Liver (tissue), 9 donors: ENCODE data around the gene RNF31. TPM values are rescaled to one million over a fixed set of nuclear protein-coding genes. Genes with fewer than 3 reads are reported as not detected.

Experiments
- DNase-seq: peaks from one replicate; pipeline ENCODE4 v3.0.0-alpha.2; 2017; ENCODE audit warnings: low spot score
- H3K27ac ChIP-seq, 2 donors: one replicate each; pipeline ENCODE4 v1.7.0; 2013; ENCODE audit warnings: inconsistent platforms in 2 of 2, low read length in 2 of 2, control low read depth in 1 of 2, low read depth in 1 of 2, mild to moderate bottlenecking in 1 of 2
- H3K27me3 ChIP-seq, 4 donors: one replicate each; pipeline versions ENCODE4 v1.6.1 to v1.7.0; 2013; ENCODE audit warnings: low read length in 3 of 4, inconsistent platforms in 1 of 4, mild to moderate bottlenecking in 1 of 4, moderate library complexity in 1 of 4; ENCODE audit not compliant: control insufficient read depth in 4 of 4, insufficient read depth in 4 of 4
- H3K36me3 ChIP-seq, 4 donors: one replicate each; pipeline versions ENCODE4 v1.6.1 to v1.7.0; 2013; ENCODE audit warnings: low read length in 3 of 4, mild to moderate bottlenecking in 3 of 4, low read depth in 1 of 4, moderate library complexity in 1 of 4; ENCODE audit not compliant: control insufficient read depth in 4 of 4, insufficient read depth in 3 of 4
- H3K4me1 ChIP-seq, 4 donors: one replicate each; pipeline versions ENCODE4 v1.6.1 to v1.7.0; 2013; ENCODE audit warnings: low read length in 3 of 4, mild to moderate bottlenecking in 3 of 4, moderate library complexity in 1 of 4; ENCODE audit not compliant: control insufficient read depth in 4 of 4, insufficient read depth in 4 of 4
- H3K4me3 ChIP-seq, 3 donors: one replicate each; pipeline versions ENCODE4 v1.6.1 to v1.7.0; 2013; ENCODE audit warnings: low read length in 3 of 3, control low read depth in 1 of 3, low read depth in 1 of 3, mild to moderate bottlenecking in 1 of 3
- H3K9ac ChIP-seq, 2 donors: one replicate each; pipeline ENCODE4 v1.7.0; 2013; ENCODE audit warnings: low read length in 2 of 2, mild to moderate bottlenecking in 2 of 2, moderate library complexity in 2 of 2, control low read depth in 1 of 2, low read depth in 1 of 2
- H3K9me3 ChIP-seq, 4 donors: one replicate each; pipeline versions ENCODE4 v1.6.1 to v1.7.0; 2013; ENCODE audit warnings: low read length in 3 of 4; ENCODE audit not compliant: control insufficient read depth in 4 of 4
- ATF3 ChIP-seq: IDR thresholded peaks from 2 replicates; pipeline ENCODE4 v1.6.1; 2016; ENCODE audit warnings: antibody characterized with exemption
- CTCF ChIP-seq: fragments of 150-350 bp; IDR thresholded peaks from 2 replicates; pipeline ENCODE4 v1.5.1; 2017; ENCODE audit warnings: improper control_type of control experiment, low read depth, low read length; ENCODE audit not compliant: missing input control
- EGR1 ChIP-seq, 2 donors: IDR thresholded peaks; 2 replicates each; pipeline ENCODE4 v1.6.1; 2016 to 2018; ENCODE audit warnings: antibody characterized with exemption in 2 of 2, low read depth in 2 of 2
- FOXA1 ChIP-seq: IDR thresholded peaks from 2 replicates; pipeline ENCODE4 v1.6.1; 2016; ENCODE audit warnings: antibody characterized with exemption
- FOXA2 ChIP-seq: IDR thresholded peaks from 2 replicates; pipeline ENCODE4 v1.6.1; 2016; ENCODE audit warnings: antibody characterized with exemption
- HNF4A ChIP-seq, 2 donors: conservative IDR thresholded peaks; 2 replicates each; pipeline ENCODE4 v1.6.1; 2016; ENCODE audit warnings: antibody characterized with exemption in 2 of 2, mild to moderate bottlenecking in 2 of 2
- HNF4G ChIP-seq: IDR thresholded peaks from 2 replicates; pipeline ENCODE4 v1.6.1; 2016; ENCODE audit warnings: antibody characterized with exemption
- JUND ChIP-seq, 2 donors: IDR thresholded peaks; 2 replicates each; pipeline ENCODE4 v1.6.1; 2016; ENCODE audit warnings: antibody characterized with exemption in 2 of 2
- MAX ChIP-seq: IDR thresholded peaks from 2 replicates; pipeline ENCODE4 v1.6.1; 2016; ENCODE audit warnings: antibody characterized with exemption
- NR2F2 ChIP-seq: IDR thresholded peaks from 2 replicates; pipeline ENCODE4 v1.6.1; 2016; ENCODE audit warnings: antibody characterized with exemption
- RAD21 ChIP-seq, 2 donors: IDR thresholded peaks; 2 replicates each; pipeline ENCODE4 v1.6.1; 2016; ENCODE audit warnings: antibody characterized with exemption in 2 of 2, mild to moderate bottlenecking in 2 of 2
- RXRA ChIP-seq, 2 donors: IDR thresholded peaks; 2 replicates each; pipeline ENCODE4 v1.6.1; 2017 to 2018; ENCODE audit warnings: antibody characterized with exemption in 2 of 2, mild to moderate bottlenecking in 1 of 2
- SP1 ChIP-seq: IDR thresholded peaks from 2 replicates; pipeline ENCODE4 v1.6.1; 2018; ENCODE audit warnings: antibody characterized with exemption, mild to moderate bottlenecking
- TAF1 ChIP-seq: conservative IDR thresholded peaks from 2 replicates; pipeline ENCODE4 v1.6.1; 2016; ENCODE audit warnings: antibody characterized with exemption, mild to moderate bottlenecking
- YY1 ChIP-seq: IDR thresholded peaks from 2 replicates; pipeline ENCODE4 v1.6.1; 2016; ENCODE audit warnings: antibody characterized with exemption, mild to moderate bottlenecking
- ZBTB33 ChIP-seq: IDR thresholded peaks from 2 replicates; pipeline ENCODE4 v1.6.1; 2016; ENCODE audit warnings: antibody characterized with exemption
- WGBS: extraction: QIAGEN DNeasy Blood & Tissue Kit; methylation state at CpG from one replicate; pipeline ENCODE4 v1.1.7; 2013; 5-methylcytosine and 5-hydroxymethylcytosine counted together
- polyA plus RNA-seq, 2 donors: library from polyadenylated mRNA; stranded (reverse) in 1 of 2; unstranded in 1 of 2; fragments of 200-250 nt in 1 of 2; fragments of >200 nt in 1 of 2; fragmentation: Nextera tagmentation in 1 of 2; extraction: Ambion mirVana in 1 of 2; gene quantifications; one replicate each; pipeline versions ENCODE4 v1.2.1 to v1.2.3, GENCODE V29; 2013 to 2015
- total RNA-seq, 2 donors: library from RNA; depleted of rRNA; stranded (reverse); fragments of >200 nt; gene quantifications; one replicate each; pipeline ENCODE4 v1.2.3, GENCODE V29; 2014
- TF ChIP-seq, protein P1 (sequence below): IDR thresholded peaks from 2 replicates; pipeline ENCODE4 v1.6.1; 2016; ENCODE audit warnings: antibody characterized with exemption, mild to moderate bottlenecking
- donor health status: healthy.
- donor health status: healthy.
- donor health status: healthy.
- donor health status: healthy.
- donor health status: healthy.

Gene RNF31
- total and polyA plus RNA-seq, 4 donors, result 16.3 to 36.0 (median 20.9) TPM

DNA sequence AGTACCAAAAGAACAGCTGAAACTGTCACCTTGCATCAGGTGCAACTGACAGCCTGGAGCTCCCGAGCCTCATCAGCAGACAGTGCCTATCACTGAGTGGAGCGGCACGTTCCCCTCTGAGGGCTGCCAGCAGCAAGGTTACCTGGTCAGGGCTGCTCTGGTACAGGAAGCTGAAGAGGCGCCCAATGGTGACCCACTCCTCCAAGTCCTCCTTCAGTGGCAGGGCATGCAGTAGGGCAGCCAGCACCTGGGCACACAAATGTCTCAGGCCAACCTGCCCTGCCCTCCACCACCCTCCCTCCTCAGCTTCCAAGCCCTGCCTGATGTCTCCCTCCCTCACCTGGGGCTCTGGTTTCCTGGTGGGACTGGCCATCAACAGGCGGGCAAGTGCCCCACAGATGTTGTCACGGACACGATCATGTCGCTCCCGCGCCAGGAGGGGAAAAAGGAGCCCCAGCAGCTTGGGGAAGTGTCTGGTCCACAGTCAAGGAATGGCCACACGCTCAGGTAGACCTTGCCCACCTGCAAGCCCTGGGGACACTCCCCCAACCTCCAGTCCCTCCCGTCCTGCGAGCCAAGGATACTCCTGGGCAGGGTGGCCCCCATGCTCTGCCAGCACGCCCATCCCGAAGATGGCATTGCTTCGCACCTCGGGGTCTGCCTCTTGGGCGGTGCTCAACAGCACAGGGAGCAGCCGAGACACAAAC is 34.2 kb downstream of the RNF31 start:
- DNase-seq, result no peak
- no peak overlapping the region for H3K9ac ChIP-seq
- H3K9me3 ChIP-seq, result no peaks in the 10 kb centered on the region
- TF ChIP-seq MAX (no peak), RXRA (IDR thresholded peaks at IDR 0.05) (no peak), YY1 (no peak), CTCF (no peak), ATF3 (no peak), HNF4A (conservative IDR thresholded peaks at IDR 0.05) (no peak), SP1 (no peak), FOXA1 (no peak), HNF4G (no peak), FOXA2 (no peak), ZBTB33 (no peak), NR2F2 (no peak), TAF1 (no peak), EGR1 (IDR thresholded peaks at IDR 0.05; ENCODE audit: low read depth in 2 of 2) (no peak), RAD21 (IDR thresholded peaks at IDR 0.05) (no peak), JUND (IDR thresholded peaks at IDR 0.05) (no peak)
- TF ChIP-seq, protein P1, sequence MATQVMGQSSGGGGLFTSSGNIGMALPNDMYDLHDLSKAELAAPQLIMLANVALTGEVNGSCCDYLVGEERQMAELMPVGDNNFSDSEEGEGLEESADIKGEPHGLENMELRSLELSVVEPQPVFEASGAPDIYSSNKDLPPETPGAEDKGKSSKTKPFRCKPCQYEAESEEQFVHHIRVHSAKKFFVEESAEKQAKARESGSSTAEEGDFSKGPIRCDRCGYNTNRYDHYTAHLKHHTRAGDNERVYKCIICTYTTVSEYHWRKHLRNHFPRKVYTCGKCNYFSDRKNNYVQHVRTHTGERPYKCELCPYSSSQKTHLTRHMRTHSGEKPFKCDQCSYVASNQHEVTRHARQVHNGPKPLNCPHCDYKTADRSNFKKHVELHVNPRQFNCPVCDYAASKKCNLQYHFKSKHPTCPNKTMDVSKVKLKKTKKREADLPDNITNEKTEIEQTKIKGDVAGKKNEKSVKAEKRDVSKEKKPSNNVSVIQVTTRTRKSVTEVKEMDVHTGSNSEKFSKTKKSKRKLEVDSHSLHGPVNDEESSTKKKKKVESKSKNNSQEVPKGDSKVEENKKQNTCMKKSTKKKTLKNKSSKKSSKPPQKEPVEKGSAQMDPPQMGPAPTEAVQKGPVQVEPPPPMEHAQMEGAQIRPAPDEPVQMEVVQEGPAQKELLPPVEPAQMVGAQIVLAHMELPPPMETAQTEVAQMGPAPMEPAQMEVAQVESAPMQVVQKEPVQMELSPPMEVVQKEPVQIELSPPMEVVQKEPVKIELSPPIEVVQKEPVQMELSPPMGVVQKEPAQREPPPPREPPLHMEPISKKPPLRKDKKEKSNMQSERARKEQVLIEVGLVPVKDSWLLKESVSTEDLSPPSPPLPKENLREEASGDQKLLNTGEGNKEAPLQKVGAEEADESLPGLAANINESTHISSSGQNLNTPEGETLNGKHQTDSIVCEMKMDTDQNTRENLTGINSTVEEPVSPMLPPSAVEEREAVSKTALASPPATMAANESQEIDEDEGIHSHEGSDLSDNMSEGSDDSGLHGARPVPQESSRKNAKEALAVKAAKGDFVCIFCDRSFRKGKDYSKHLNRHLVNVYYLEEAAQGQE, result no peak
- H3K4me1 ChIP-seq, result peaks cover 0 to 22% (median 14%) of the 10 kb centered on the region in 4 donors
- no peak overlapping the region for H3K4me3 ChIP-seq
- H3K27ac ChIP-seq, result no peak overlapping the region
- H3K36me3 ChIP-seq, result peaks cover 18 to 85% (median 32%) of the 10 kb centered on the region in 4 donors
- WGBS, result 94% methylated on average over 19 of the region's 19 CpGs
- H3K27me3 ChIP-seq, result no peaks in the 10 kb centered on the region
